AG10803 (cell line): ENCODE measurements around the gene GRIK3.
A peak's percentile ranks its signal among the peaks of the same experiment; 100 is the strongest.

Experiments
- DNase-seq: peaks from one replicate; pipeline ENCODE4 v3.0.0; 2010; ENCODE audit warnings: low read depth
- H3K4me3 ChIP-seq: 2 replicates; pipeline ENCODE4 v1.5.1; 2011; ENCODE audit warnings: mild to moderate bottlenecking, low read length, control low read depth
- TF ChIP-seq, protein P1 (sequence below): conservative IDR thresholded peaks from 2 replicates; pipeline ENCODE4 v1.5.1; 2011; ENCODE audit warnings: mild to moderate bottlenecking, low read length, control low read depth, inconsistent platforms

GRIK3 gene

GRCh38 chr1:37047542-37047941 is 13.2 kb upstream of the GRIK3 start:
- TF ChIP-seq, protein P1, sequence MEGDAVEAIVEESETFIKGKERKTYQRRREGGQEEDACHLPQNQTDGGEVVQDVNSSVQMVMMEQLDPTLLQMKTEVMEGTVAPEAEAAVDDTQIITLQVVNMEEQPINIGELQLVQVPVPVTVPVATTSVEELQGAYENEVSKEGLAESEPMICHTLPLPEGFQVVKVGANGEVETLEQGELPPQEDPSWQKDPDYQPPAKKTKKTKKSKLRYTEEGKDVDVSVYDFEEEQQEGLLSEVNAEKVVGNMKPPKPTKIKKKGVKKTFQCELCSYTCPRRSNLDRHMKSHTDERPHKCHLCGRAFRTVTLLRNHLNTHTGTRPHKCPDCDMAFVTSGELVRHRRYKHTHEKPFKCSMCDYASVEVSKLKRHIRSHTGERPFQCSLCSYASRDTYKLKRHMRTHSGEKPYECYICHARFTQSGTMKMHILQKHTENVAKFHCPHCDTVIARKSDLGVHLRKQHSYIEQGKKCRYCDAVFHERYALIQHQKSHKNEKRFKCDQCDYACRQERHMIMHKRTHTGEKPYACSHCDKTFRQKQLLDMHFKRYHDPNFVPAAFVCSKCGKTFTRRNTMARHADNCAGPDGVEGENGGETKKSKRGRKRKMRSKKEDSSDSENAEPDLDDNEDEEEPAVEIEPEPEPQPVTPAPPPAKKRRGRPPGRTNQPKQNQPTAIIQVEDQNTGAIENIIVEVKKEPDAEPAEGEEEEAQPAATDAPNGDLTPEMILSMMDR, result no peak
- H3K4me3 ChIP-seq, result no peak overlapping the region
- no peak for DNase-seq

DNA sequence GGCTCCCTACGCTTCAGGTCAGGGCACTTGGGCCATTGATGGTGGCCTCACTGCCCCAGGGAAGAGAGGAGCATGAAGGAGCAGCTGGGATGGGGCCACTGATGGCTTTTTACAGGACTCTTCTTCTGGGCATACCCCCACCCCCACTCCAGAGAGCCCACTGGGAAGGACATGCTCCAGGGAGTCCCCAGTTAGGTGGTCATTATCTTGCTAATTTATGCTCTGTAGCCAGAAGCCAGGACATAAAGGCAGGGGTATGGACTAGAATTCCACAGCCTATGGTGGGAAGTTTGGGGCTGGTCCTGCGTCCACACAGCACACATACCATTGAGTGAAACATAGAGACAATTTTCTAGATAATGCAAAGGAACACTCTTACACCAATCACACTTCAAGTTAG is 8.8 kb upstream of the GRIK3 start:
- no peak overlapping the region for H3K4me3 ChIP-seq

GRCh38 chr1:37042506-37042905 is 8.2 kb upstream of the GRIK3 start:
- no peak overlapping the region for H3K4me3 ChIP-seq
- DNase-seq, result no peak
- TF ChIP-seq, protein P1, result no peak

More for the DNA sequence above, 8.8 kb upstream of the GRIK3 start:
- no peak for DNase-seq
- TF ChIP-seq, protein P1, result no peak

DNA sequence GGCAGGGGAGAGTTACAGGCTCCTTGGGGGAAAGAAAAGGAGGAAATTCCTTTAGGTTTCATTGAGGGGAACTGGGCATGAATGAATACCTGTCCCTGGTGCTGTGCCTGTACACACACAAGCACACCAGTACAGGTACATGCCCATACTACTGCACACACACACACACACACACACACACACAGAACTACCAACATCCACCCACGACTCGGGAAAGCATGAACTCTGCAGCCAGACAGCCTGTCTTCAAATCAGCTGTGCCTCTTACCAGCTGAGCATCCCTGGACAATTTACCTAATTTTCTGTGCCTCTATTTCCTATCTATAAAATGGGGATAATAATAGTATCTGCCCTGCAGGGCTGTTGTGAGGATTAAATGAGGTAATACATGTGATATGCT is 7.2 kb upstream of the GRIK3 start:
- H3K4me3 ChIP-seq, result no peak overlapping the region
- TF ChIP-seq, protein P1, result no peak
- DNase-seq, result no peak

- TF ChIP-seq, protein P1, result no peak
- no peak overlapping the region for H3K4me3 ChIP-seq
- DNase-seq, result no peak
These were observed 6.5 kb upstream of the GRIK3 start for GRCh38 chr1:37040773-37041172.

DNA sequence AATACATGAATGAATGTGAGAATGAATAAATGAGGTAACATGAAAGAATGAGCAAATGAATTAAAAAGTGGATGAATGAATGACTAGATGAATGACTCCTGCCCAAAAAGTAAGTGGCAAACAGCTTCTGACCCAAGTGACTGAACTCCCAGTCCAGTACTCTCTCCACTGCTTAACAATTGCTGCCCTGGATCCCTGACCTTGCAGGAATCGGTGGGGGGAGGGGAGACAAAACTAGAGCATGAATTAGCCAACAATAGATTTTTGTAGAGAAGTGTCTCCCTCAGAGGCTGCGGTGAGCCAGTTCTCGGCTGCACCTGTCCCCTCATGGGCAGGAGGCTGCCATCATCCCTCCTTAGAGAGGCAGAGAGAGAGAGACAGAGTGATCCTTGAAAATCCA is 5.9 kb upstream of the GRIK3 start:
- TF ChIP-seq, protein P1, result no peak
- no peak for DNase-seq
- no peak overlapping the region for H3K4me3 ChIP-seq

DNA sequence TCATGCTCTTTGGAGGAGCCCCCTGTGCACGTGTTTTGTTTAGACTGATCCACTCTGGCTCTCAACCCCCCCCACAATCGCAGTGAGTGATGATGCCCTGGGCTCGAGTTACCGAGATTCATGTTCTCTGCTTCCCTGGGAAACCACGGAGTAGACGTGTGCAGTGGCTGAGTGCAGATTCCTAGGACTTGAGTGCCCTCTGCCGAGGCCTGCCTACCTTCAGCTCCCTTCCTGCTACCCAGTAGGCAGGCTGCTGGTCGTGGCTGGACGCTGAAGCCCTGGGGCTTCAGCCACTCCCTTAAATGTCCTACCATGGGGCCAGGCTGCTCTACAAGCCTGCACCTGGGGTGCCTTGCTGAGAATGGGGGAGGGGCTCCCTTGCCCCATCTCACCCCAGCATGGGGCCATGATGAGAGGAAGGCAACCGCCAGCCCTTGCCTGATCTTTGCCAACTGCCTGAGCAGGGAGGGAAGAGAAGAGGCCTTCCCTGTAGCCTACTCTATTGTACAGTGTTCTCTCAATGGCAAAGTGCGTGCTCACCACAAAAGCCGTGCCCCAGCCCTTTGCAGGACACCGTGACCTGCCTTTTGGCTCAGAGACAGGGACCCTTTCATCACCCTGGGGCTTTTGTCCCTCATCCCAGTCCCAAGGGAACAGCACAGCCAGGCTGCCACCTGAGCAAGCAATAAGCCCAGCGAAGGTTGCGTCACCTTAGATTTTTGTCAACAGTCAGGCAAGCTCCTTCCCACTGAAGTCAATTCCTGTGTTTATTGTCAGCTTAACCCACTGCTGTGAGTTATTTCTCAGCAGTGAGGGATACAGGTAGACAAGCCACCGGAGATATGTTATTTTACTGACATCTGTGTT is 4.1 kb upstream of the GRIK3 start:
- TF ChIP-seq, protein P1, result no peak
- H3K4me3 ChIP-seq, result no peak overlapping the region
- peak; percentile 1 for DNase-seq
